ENCODE measurements around the gene GSTM1. TPM values are rescaled to one million over a fixed set of nuclear protein-coding genes. Genes with fewer than 3 reads are reported as not detected.

Gene GSTM1
- total RNA-seq = 10 to 100 TPM in 1 of 2 donors, not detected in 1; 19.5 TPM

- Histone ChIP-seq H3K36me3 (replicated peaks in 1 of 2; ENCODE audit: insufficient read depth in 1 of 2, low read depth in 2 of 2) (no peaks in the 10 kb centered on the region), H3K9me3 (no peaks in the 10 kb centered on the region), H3K27ac (peak within 1 kb of the TSS in 1 of 4 donors; percentile 25), H3K4me3 (no peak within 1 kb of the TSS), H3K27me3 (no peaks in the 10 kb centered on the region), H3K4me1 (no peaks in the 10 kb centered on the region)
- WGBS, 2 donors = no CpG with 5 or more reads among the region's 46 CpGs
- DNase-seq = peak in 1 of 4 donors; percentile 84
- ATAC-seq = no peak
- TF ChIP-seq POLR2A (IDR thresholded peaks at IDR 0.05) (peak in 1 of 3 donors; percentile 29), CTCF (IDR thresholded peaks at IDR 0.05) (peak in 1 of 7 experiments; percentile 57)
- intact Hi-C loops (cut with DNase I) = no loop called here
These were observed at the start of gene GSTM1 for GRCh38 chr1:109687641-109688499. TSS of gene GSTM1 (plus strand) at chr1:109687817. CDS start at chr1:109687874, 57 bp downstream.

GRCh38 chr1:109639063-109639840, 48.4 kb upstream of the GSTM1 start:
- intact Hi-C loops (cut with DNase I) = loop anchor here (10.0 kb wide), 1 partner anchor 346 kb away; the partner anchor contains the start of gene AHCYL1
- ATAC-seq = no peak

DNA sequence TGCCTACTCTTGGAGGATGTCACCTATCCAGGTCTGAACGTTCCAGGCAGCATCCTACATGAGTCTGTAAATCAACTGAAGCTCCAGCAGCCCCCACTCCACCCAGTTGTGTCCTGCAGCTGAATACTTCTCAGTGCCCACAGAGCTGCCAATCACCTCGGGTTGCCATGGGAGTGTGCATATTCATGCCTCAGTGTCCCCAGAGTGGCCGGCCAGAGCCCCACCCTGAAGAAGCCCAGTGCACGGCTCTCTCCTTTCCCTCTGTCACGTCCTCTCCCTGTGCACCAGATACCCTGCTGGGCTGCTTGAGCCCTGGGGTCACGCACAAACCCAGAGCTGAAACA, 47.8 kb upstream of the GSTM1 start:
- Histone ChIP-seq H3K4me1 (peaks cover 13% of the 10 kb centered on the region), H3K27ac (no peak overlapping the region), H3K36me3 (replicated peaks in 1 of 2; ENCODE audit: insufficient read depth in 1 of 2, low read depth in 2 of 2) (no peaks in the 10 kb centered on the region), H3K4me3 (no peak overlapping the region), H3K9me3 (no peaks in the 10 kb centered on the region), H3K27me3 (no peaks in the 10 kb centered on the region)
- WGBS, 2 donors = 44 to 46% methylated on average over 5 to 6 of the region's 6 CpGs
- intact Hi-C loops (cut with DNase I) = loop anchor here (5.0 to 10.0 kb wide), 2 partner anchors 132 to 345 kb away; partner anchors contain the start of gene AHCYL1
- DNase-seq (no peak), ATAC-seq (no peak)
- TF ChIP-seq CTCF (IDR thresholded peaks at IDR 0.05) (no peak), POLR2A (IDR thresholded peaks at IDR 0.05) (no peak)

More at GRCh38 chr1:109639063-109639840, 48.4 kb upstream of the GSTM1 start:
- WGBS, 2 donors = 75 to 90% methylated on average over 6 to 9 of the region's 9 CpGs
- Histone ChIP-seq H3K27me3 (no peaks in the 10 kb centered on the region), H3K36me3 (replicated peaks in 1 of 2; ENCODE audit: insufficient read depth in 1 of 2, low read depth in 2 of 2) (no peaks in the 10 kb centered on the region), H3K27ac (no peak overlapping the region), H3K4me1 (peaks cover 13% of the 10 kb centered on the region), H3K4me3 (no peak overlapping the region), H3K9me3 (no peaks in the 10 kb centered on the region)
- DNase-seq = no peak
- TF ChIP-seq POLR2A (IDR thresholded peaks at IDR 0.05) (no peak), CTCF (IDR thresholded peaks at IDR 0.05) (no peak)

DNA sequence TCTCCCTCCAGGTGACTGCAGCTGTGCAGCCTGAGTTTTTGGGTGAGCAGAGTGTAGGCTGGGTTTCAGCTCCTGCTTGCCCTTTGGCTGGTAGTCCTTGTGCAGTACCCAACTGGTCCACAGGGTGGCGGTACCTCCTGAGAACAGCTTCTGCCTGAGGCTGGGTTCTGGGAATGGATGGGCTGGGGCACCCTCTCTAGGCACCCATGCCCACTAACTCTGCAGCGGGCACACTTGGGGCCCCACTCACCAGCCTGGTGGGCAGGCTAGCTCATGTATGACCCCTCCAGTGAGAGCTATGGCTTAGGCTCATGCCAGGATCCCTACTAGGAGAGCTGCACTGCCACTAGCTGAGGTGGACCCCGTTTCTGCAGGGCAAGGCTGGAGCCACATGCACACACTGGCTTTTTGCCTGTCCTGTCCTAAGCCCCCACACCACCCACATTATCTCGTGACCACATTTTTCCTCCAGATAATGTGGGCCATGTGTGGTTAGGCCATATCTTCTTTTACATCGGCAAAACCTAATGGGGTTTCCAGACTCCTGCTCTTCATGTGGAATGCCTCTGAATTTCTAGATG, 47.2 kb upstream of the GSTM1 start:
- H3K9me3 ChIP-seq = no peaks in the 10 kb centered on the region
- intact Hi-C loops (cut with DNase I) = loop anchor here (5.0 kb wide), 1 partner anchor 132 kb away; no protein-coding TSS in a partner anchor
- TF ChIP-seq CTCF (IDR thresholded peaks at IDR 0.05) (peak; percentile 82 to 97 (median 86)), POLR2A (IDR thresholded peaks at IDR 0.05) (no peak)
- peak; percentile 74 for ATAC-seq
- DNase-seq = peak; percentile 86 to 94 (median 90)
- WGBS, 2 donors = 33 to 78% methylated on average over 3 to 5 of the region's 5 CpGs
- peaks cover 13% of the 10 kb centered on the region for H3K4me1 ChIP-seq
- H3K27ac ChIP-seq = no peak overlapping the region
- no peaks in the 10 kb centered on the region for H3K27me3 ChIP-seq
- H3K36me3 ChIP-seq (replicated peaks in 1 of 2; ENCODE audit: insufficient read depth in 1 of 2, low read depth in 2 of 2) = no peaks in the 10 kb centered on the region
- H3K4me3 ChIP-seq = no peak overlapping the region

All from body of pancreas (tissue), 4 donors.